GM19372 (cell line): ENCODE measurements around the gene SPG7.
"Not testable (repeated sequence)": the region's sequence is repeated elsewhere in the genome, so short reads cannot be mapped to it uniquely, and the experiment has no call there.

Source experiments
- ATAC-seq: cut with Tn5 transposase; IDR thresholded peaks from one replicate; pipeline ENCODE4 v1.9.1; 2021; ENCODE audit warnings: mild to moderate bottlenecking, low read depth, moderate library complexity; ENCODE audit not compliant: unreplicated experiment

SPG7 gene

DNA sequence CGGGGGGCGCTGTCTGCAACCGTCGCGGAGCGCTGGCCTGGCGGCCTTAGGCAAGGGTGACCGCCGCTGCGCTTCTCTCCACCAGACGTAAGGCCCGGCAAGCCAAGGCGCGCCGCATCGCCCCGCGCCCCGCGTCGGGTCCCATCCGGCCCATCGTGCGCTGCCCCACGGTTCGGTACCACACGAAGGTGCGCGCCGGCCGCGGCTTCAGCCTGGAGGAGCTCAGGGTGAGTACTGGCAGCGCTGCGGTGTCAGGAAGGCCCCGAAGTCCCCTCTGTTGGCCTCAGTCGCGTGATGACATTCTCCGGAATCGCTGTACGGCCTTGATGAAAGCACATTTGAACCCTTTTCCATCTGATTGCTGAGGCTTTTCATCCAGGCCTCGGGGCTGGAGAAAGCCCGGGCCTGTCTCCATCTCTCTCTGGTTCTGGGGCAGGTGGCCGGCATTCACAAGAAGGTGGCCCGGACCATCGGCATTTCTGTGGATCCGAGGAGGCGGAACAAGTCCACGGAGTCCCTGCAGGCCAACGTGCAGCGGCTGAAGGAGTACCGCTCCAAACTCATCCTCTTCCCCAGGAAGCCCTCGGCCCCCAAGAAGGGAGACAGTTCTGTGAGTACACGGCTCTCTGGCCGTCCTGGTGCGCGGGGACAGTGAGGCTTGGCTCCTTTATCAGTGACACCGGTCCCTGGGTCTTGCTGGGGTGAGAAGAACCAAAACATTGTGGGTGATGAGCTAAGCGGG, 53.1 kb downstream of the SPG7 start:
- no peak for ATAC-seq

DNA sequence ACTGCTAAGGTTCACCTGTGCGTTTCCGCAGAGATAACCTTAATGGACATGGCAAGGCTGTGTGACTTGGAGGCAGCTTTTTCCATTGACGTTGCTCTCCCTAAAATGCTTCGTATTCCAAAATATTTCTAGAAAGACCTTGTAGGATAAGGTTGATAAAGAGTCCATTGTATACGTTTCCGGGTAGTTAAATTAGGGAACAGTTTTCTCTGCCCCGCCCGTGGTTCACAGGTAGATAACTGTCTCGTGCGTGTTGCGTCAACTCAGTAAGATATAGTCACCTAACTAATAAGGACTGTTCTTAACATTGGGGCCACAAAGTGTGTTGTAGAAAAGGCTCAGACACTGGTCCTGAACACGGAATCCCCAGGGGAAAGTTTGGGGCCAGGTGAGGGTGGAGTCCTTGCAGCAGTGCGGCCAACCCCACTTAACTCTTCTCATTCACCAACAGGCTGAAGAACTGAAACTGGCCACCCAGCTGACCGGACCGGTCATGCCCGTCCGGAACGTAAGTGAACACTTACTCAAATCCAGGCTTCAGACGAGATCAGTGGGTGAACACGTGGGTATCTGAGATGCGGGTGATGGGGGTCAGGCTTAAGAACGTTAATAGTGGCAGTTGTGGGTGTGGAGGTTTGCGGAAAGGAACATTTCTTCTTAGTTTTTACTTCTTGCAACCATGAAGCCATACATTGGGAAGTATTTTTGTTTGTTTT, 53.8 kb downstream of the SPG7 start:
- no peak for ATAC-seq

DNA sequence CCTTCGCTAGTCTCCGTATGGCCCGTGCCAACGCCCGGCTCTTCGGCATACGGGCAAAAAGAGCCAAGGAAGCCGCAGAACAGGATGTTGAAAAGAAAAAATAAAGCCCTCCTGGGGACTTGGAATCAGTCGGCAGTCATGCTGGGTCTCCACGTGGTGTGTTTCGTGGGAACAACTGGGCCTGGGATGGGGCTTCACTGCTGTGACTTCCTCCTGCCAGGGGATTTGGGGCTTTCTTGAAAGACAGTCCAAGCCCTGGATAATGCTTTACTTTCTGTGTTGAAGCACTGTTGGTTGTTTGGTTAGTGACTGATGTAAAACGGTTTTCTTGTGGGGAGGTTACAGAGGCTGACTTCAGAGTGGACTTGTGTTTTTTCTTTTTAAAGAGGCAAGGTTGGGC, 54.7 kb downstream of the SPG7 start:
- no peak for ATAC-seq

DNA sequence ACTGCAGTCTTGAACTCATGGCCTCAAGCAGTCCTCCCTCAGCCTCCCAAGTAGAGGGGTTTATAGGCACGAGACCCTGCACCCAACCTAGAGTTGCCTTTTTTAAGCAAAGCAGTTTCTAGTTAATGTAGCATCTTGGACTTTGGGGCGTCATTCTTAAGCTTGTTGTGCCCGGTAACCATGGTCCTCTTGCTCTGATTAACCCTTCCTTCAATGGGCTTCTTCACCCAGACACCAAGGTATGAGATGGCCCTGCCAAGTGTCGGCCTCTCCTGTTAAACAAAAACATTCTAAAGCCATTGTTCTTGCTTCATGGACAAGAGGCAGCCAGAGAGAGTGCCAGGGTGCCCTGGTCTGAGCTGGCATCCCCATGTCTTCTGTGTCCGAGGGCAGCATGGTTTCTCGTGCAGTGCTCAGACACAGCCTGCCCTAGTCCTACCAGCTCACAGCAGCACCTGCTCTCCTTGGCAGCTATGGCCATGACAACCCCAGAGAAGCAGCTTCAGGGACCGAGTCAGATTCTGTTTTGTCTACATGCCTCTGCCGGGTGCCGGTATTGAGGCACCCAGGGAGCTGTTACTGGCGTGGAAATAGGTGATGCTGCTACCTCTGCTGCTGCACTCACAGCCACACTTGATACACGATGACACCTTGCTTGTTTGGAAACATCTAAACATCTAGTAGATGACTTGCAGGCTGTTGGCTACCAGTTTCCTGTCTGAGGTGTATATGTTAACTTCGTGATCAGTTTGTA, 55.6 kb downstream of the SPG7 start:
- no peak for ATAC-seq

DNA sequence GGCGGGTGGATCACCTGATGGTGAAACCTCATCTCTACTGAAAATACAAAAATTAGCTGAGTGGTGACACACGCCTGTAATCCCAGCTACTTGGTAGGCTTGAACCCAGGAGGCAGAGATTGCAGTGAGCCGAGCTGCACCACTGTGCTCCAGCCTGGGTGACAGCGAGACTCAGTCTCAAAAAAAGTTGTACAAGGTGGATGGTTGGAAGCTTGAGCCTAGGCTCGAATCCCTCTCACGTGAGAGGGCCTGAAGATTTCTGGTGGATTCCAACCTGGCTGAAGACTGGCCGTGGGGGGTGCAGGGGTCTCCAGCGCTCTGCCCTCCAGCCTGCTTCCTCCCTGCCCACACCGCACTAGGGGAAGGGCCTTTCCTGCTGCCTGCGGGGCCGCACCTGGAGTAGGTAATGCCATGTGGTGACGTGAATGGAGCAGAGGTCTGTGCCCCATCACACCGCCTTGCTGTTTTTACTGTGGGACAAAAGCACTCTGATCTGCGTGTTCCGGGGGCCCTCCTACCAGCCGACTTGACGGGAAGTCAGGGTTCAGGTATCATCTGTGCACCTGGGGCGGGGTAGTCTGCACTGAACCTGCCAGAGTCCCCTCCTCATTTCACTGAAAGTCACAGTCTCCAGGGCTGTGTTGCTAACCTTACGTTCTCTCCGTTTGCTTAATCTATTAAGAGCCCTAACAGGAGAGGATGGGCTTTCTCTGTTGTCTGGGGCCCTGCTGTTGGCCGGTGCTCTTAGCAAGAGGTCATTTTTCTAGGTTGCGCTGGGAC, 56.5 kb downstream of the SPG7 start:
- no peak for ATAC-seq

DNA sequence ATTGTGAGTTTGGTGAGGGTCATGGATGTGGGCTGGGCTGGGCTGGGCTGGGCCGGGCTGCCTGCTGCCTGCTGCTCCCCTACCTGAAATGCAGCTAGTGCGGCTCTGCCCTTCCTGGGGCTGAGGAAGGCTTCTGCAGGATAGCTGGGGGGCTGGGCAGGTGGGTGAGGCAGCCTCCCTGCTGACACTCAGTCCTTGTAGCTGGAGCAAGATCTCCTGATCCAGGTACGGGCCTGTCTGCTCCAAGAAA, 57.0 kb downstream of the SPG7 start:
- ATAC-seq, result no peak

DNA sequence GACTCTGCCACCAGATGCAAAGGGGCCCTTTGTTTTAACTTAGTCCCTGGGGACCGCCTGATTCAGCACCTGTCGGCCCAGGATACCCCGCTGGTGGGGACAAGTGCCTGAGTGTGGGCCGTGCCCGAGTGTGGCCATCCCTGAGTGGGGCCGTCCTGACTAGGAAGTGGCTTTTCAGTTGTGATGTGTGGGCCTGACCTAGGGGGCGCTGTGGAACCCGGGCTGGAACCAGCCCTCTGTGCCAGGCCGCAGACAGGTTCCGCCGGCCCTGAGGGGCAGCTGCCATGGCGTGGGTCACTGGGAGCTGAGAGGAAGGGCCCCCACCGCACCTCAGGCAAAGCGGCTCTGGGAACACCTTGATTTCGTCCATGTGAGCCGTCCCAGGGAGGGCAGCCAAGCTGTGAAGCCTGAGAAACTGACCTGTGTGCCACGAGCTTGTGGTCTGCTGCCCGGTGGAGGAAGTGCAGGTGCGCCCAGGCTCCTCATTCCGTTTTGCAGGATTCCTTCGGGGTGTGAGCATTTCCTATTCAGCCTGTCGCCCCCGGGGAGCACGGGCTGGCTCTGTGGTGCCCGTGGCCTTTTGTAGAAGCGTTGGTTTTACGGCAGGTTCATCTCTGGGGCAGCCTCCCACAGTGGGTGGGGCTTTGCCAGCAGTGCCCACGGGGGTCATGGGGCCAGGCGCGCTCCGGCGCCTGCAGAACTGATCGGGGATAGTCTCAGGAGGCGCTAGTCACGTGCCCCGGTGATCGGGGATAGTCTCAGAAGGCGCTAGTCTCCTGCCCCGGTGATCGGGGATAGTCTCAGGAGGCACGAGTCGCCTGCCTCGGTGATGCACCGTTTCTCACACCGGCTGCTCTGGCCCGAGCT, 57.5 kb downstream of the SPG7 start:
- ATAC-seq, result no peak

DNA sequence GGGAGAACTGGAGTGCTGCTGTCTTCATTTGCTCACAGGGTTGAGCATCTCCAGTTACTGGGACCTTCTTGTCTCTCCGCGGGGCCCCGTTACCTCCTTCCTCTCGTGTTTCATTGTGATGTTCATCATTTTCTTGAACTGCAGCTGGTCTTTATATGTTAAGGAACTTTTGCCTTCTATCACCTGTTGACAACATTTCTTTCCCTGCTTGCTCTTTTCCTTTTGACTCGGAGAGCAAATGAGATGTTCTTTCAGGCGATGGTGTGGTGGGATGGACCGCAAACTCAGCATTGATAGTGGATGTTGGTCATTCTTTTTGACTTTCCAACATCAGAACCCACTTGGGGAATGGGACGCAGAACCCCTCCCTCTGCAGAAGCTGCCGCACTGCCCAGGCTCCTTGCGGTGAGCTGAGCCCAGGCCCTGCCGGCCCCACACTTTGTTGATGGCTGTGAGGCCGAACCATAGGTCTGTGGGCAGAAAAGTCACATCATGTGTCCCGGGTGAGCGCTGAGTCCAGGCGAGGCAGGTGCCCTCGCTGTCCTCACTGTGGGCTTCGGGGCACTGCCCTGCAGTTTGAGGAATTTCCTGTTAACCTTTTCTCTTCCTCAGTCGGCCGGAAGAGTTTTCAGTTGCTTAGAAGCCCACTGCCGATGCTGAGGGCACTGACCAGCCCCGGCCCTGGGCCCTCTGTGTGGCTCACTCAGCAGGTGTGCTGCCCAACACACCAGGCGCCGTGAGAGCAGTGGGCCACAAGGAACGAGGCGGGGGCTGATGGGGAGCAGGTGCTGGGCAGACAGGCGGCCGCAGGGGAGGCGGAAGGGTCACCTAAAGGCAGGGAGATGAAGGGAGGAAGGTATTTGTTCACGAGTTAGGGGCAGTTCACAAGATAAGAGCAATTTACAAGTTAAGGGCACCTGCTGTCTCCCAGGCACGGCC, 59.7 kb downstream of the SPG7 start:
- no peak for ATAC-seq

DNA sequence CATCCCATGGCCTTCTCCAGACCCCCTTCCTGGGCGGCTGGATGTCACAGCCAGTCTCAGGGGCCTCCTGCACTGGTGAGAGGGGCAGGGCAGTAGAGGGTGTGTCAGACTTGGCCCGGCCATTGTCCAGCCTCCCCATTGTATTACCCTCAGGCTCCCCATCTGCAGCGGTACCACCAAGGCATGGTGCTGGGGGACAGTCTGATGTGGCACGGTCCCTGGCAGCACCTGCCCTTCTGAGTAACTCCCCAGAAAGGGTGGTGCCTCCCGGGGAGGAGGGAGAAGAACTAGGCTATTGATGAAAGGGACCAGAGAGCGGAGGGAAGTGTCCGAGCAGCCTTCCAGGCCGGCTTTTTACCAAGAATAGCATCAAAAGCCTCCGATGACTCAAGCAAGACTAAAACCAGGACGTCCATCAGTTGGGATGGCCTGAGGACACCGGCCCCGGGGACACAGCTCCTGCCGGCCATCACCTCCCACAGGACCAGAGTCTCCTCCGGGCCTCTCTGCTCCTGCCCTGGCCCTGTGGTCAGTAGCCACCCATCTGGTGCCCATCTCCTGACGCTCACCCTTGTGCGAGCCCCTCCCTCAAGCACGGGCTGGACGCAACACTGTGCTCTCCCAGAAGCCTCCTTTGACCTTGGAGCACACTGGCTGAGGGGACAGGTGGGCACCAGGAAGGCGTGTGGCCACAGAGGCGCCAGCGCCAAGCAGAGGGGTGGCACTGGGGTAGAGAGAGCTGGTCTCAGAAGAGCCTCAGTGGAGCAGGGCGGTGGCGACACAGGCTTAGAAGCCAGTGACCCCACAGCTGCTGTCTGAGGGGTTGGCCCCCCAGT, 61.5 kb downstream of the SPG7 start:
- no peak for ATAC-seq

DNA sequence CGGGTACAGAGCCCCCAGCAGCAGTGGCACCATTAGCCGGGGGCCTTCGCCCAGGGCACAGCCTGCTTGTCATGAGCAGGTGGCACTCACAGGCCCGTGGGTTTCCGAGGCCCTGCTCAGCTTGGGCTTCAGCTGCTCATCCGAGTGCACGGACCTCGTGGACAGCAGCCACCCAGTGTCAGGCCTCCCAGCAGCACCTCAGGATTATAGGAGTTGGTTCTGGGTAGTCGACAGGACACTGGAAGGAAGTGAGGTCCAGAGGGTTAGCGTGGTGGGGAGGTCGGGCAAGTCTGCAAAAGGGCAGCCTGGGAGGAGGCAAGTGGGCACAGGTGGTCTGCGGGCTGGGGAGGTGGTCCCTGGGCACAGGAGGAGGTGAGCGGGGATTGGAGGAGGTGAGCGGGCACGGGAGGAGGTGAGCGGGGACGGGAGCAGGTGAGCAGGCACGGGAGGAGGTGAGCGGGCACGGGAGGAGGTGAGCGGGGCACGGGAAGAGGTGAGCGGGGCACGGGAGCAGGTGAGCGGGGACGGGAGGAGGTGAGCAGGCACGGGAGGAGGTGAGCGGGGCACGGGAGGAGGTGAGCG, 62.2 kb downstream of the SPG7 start:
- no peak for ATAC-seq

DNA sequence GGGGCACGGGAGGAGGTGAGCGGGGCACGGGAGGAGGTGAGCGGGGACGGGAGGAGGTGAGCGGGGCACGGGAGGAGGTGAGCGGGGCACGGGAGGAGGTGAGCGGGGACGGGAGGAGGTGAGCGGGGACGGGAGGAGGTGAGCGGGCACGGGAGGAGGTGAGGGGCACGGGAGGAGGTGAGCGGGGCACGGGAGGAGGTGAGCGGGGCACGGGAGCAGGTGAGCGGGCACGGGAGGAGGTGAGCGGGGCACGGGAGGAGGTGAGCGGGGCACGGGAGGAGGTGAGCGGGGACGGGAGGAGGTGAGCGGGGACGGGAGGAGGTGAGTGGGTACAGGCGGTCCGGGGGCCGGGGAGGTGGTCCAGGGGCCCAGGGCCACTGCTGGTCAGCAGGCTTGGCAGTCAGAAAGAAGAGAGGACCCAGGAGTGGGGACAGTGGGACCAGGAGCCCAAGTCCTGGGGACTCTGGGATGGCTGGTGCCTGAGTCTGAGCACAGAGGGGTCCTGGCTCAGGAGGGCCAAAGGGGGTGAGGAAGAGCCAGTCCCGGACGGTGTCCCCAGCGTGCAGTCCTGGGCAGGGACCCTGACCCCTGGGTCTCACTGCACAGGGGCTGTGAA, 62.9 kb downstream of the SPG7 start:
- ATAC-seq, result not testable (repeated sequence)

DNA sequence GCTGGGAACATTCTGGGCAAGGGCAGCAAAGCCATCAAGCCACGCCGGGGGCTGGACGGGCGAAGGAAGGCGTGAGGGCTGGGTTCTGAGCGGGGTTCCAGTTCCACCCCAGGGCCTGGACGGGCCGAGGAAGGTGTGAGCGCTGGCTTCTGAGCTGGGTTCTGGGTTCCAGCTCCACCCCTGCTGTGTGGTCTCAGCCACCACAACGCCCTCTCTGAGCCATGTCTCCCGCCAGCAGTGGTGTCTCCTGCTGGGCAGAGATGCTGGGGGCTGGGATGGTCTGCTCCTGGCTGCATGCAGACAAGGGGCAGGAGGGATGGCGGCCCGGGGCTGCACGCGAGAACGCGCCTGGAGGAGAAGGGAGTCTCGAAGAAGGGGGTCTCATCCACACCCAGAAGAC, 63.4 kb downstream of the SPG7 start:
- ATAC-seq, result no peak

DNA sequence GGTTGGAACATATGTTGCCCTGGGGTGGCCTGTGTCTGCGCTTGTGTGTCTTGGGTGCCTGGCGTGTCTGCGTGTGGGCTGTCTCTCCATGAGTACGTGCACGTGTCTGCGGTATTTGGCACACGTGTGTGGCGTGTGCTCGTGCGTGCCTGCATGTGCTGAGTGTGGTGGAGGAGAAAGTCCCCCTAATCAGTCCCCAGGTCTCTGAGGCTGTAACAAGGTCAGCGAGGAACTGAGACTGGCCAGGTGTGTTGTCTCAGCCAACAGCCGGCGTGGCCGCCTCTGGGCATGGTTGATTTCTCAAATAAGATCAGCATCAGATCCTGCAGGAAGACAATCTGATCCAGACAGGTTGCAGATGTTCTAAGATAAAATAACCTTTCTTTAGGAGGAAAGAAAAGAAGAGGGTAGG, 63.9 kb downstream of the SPG7 start:
- no peak for ATAC-seq

DNA sequence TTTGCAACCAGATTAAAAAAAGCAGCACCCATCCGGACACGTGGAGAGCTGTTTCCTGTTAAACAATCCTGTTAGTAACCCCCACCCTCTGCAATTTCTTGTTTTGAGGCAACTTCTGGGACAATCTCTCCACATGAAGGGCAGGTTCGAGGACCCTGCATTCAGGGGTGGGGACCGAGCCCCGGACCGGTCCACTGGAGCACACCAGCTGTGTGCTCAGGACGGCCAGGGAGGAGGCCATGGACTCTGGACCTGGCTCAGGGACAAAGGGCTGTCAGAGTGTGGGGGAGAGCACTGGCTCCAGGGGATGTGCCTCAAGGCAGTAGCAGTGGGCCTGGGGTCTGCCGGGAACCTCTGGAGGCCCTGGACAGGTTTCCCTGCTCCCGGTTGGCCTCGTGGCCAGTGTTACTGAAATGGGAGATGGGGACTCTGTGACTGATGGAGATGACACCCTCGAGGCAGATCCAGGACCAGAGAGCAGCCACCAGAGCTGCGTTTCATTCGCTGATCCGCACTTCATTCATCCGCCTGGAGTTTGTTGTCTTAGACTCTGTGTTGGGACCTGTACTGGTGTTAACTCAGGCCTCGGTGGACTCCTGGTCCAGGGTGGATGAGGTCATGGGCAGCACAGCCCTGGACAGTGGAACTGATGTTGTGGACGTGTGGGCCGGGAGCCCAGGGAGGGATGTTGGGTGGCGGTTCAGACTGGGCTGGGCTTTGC, 64.4 kb downstream of the SPG7 start:
- ATAC-seq, result no peak

DNA sequence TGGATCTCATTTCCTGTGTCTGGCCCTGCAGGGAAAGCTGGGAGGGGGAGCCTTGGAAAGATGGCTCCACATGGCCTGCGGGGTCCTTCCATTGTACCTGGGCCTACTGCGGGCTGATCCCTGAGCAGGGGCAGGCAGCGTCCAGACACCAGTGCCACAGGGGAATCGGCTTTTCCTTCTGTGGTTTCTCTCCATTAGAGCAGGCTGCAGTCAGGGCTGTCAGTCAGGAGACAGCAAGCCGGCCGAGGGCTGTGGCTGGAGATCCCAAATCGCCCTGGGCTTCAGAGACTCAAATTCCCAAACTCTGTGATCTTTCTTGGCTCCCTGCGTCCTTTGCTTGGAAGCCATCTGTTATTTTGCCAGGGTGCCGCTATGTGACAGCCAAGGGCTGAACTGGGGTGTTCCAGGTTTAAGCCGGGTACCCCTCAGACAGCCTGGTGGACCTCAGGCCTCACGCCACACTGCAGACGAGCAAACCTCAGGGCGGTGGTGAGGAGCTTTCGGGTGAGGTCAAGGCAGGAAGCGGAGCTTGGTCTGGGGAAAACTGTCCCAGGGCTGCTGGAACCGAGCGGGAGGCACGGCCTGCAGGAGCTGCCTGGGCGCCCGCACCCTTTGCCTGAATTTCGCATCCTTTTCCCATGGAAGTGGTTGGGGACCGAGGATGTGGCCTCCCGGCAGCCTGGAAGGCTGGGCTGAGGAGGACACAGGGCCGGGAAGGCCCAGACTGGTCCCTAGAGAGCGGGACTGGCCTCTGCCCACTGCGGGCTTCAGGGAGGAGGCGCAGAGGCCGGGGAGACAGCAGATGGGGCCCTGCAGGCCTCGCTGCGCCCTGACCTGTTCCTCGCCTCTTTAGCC, 65.8 kb downstream of the SPG7 start:
- no peak for ATAC-seq
